Measurements from ENCODE around the gene DIAPH1.

DIAPH1 gene

GRCh38 chr5:141511771-141512325, 107.0 kb downstream of the DIAPH1 start:
- H3K4me1 ChIP-seq (ENCODE audit: control insufficient read depth in 5 of 5, insufficient read depth in 5 of 5, low read length in 5 of 5): peaks cover 12 to 77% (median 56%) of the 10 kb centered on the region in 5 donors
- peak overlapping the region in 1 of 5 donors; percentile 42 for H3K9ac ChIP-seq (ENCODE audit: low read length in 5 of 5)
- H3K9me3 ChIP-seq (ENCODE audit: control insufficient read depth in 5 of 5, low read length in 5 of 5): no peaks in the 10 kb centered on the region
- peaks cover 0 to 5% (median 0%) of the 10 kb centered on the region in 5 donors for H3K27me3 ChIP-seq (ENCODE audit: control insufficient read depth in 5 of 5, insufficient read depth in 4 of 5, low read length in 5 of 5)
- peak overlapping the region; percentile 29 for H3K27ac ChIP-seq (ENCODE audit: low read depth, low read length)
- peaks cover 0 to 28% (median 19%) of the 10 kb centered on the region in 5 donors for H3K36me3 ChIP-seq (ENCODE audit: control insufficient read depth in 5 of 5, insufficient read depth in 5 of 5, low read length in 5 of 5)
- H3K4me3 ChIP-seq (ENCODE audit: low read depth in 1 of 5, low read length in 5 of 5): no peak overlapping the region

- Histone ChIP-seq H3K4me3 (ENCODE audit: low read depth in 1 of 5, low read length in 5 of 5) (no peak overlapping the region), H3K9me3 (ENCODE audit: control insufficient read depth in 5 of 5, low read length in 5 of 5) (no peaks in the 10 kb centered on the region), H3K9ac (ENCODE audit: low read length in 5 of 5) (no peak overlapping the region), H3K36me3 (ENCODE audit: control insufficient read depth in 5 of 5, insufficient read depth in 5 of 5, low read length in 5 of 5) (peaks cover 0 to 25% (median 15%) of the 10 kb centered on the region in 5 donors), H3K27ac (ENCODE audit: low read depth, low read length) (no peak overlapping the region), H3K4me1 (ENCODE audit: control insufficient read depth in 5 of 5, insufficient read depth in 5 of 5, low read length in 5 of 5) (peaks cover 12 to 74% (median 61%) of the 10 kb centered on the region in 5 donors), H3K27me3 (ENCODE audit: control insufficient read depth in 5 of 5, insufficient read depth in 4 of 5, low read length in 5 of 5) (peaks cover 0 to 5% (median 0%) of the 10 kb centered on the region in 5 donors)
These were observed 107.8 kb downstream of the DIAPH1 start for GRCh38 chr5:141510850-141511601.

GRCh38 chr5:141510160-141510559, 108.6 kb downstream of the DIAPH1 start:
- Histone ChIP-seq H3K4me1 (ENCODE audit: control insufficient read depth in 5 of 5, insufficient read depth in 5 of 5, low read length in 5 of 5) (peaks cover 12 to 67% (median 61%) of the 10 kb centered on the region in 5 donors), H3K4me3 (ENCODE audit: low read depth in 1 of 5, low read length in 5 of 5) (no peak overlapping the region), H3K27ac (ENCODE audit: low read depth, low read length) (no peak overlapping the region), H3K27me3 (ENCODE audit: control insufficient read depth in 5 of 5, insufficient read depth in 4 of 5, low read length in 5 of 5) (peaks cover 0 to 5% (median 0%) of the 10 kb centered on the region in 5 donors), H3K36me3 (ENCODE audit: control insufficient read depth in 5 of 5, insufficient read depth in 5 of 5, low read length in 5 of 5) (peaks cover 0 to 30% (median 20%) of the 10 kb centered on the region in 5 donors), H3K9me3 (ENCODE audit: control insufficient read depth in 5 of 5, low read length in 5 of 5) (no peaks in the 10 kb centered on the region), H3K9ac (ENCODE audit: low read length in 5 of 5) (no peak overlapping the region)

GRCh38 chr5:141508798-141509611, 109.8 kb downstream of the DIAPH1 start:
- Histone ChIP-seq H3K27me3 (ENCODE audit: control insufficient read depth in 5 of 5, insufficient read depth in 4 of 5, low read length in 5 of 5) (peaks cover 0 to 5% (median 0%) of the 10 kb centered on the region in 5 donors), H3K9ac (ENCODE audit: low read length in 5 of 5) (peak overlapping the region in 1 of 5 donors; percentile 20), H3K4me1 (ENCODE audit: control insufficient read depth in 5 of 5, insufficient read depth in 5 of 5, low read length in 5 of 5) (peaks cover 10 to 55% (median 53%) of the 10 kb centered on the region in 5 donors), H3K4me3 (ENCODE audit: low read depth in 1 of 5, low read length in 5 of 5) (peak overlapping the region in 4 of 5 donors; percentile 16 to 55 (median 26)), H3K9me3 (ENCODE audit: control insufficient read depth in 5 of 5, low read length in 5 of 5) (no peaks in the 10 kb centered on the region), H3K36me3 (ENCODE audit: control insufficient read depth in 5 of 5, insufficient read depth in 5 of 5, low read length in 5 of 5) (peaks cover 0 to 31% (median 21%) of the 10 kb centered on the region in 5 donors), H3K27ac (ENCODE audit: low read depth, low read length) (peak overlapping the region; percentile 78)

GRCh38 chr5:141508440-141508797, 110.4 kb downstream of the DIAPH1 start:
- Histone ChIP-seq H3K4me3 (ENCODE audit: low read depth in 1 of 5, low read length in 5 of 5) (peak overlapping the region in 4 of 5 donors; percentile 16 to 32 (median 28)), H3K9ac (ENCODE audit: low read length in 5 of 5) (peak overlapping the region in 1 of 5 donors; percentile 35), H3K4me1 (ENCODE audit: control insufficient read depth in 5 of 5, insufficient read depth in 5 of 5, low read length in 5 of 5) (peaks cover 7 to 49% (median 47%) of the 10 kb centered on the region in 5 donors), H3K36me3 (ENCODE audit: control insufficient read depth in 5 of 5, insufficient read depth in 5 of 5, low read length in 5 of 5) (peaks cover 0 to 36% (median 21%) of the 10 kb centered on the region in 5 donors), H3K9me3 (ENCODE audit: control insufficient read depth in 5 of 5, low read length in 5 of 5) (no peaks in the 10 kb centered on the region), H3K27me3 (ENCODE audit: control insufficient read depth in 5 of 5, insufficient read depth in 4 of 5, low read length in 5 of 5) (no peaks in the 10 kb centered on the region), H3K27ac (ENCODE audit: low read depth, low read length) (peak overlapping the region; percentile 78)

- H3K4me1 ChIP-seq (ENCODE audit: control insufficient read depth in 5 of 5, insufficient read depth in 5 of 5, low read length in 5 of 5): peaks cover 7 to 40% (median 38%) of the 10 kb centered on the region in 5 donors
- H3K36me3 ChIP-seq (ENCODE audit: control insufficient read depth in 5 of 5, insufficient read depth in 5 of 5, low read length in 5 of 5): peaks cover 0 to 36% (median 22%) of the 10 kb centered on the region in 5 donors
- peak overlapping the region in 2 of 5 donors; percentile 31 to 32 for H3K4me3 ChIP-seq (ENCODE audit: low read depth in 1 of 5, low read length in 5 of 5)
- H3K9ac ChIP-seq (ENCODE audit: low read length in 5 of 5): peak overlapping the region in 2 of 5 donors; percentile 35 to 57
- H3K27me3 ChIP-seq (ENCODE audit: control insufficient read depth in 5 of 5, insufficient read depth in 4 of 5, low read length in 5 of 5): no peaks in the 10 kb centered on the region
- peak overlapping the region; percentile 78 for H3K27ac ChIP-seq (ENCODE audit: low read depth, low read length)
- no peaks in the 10 kb centered on the region for H3K9me3 ChIP-seq (ENCODE audit: control insufficient read depth in 5 of 5, low read length in 5 of 5)
These were observed 111.3 kb downstream of the DIAPH1 start for GRCh38 chr5:141507387-141508091.

- Histone ChIP-seq H3K27me3 (ENCODE audit: control insufficient read depth in 5 of 5, insufficient read depth in 4 of 5, low read length in 5 of 5) (no peaks in the 10 kb centered on the region), H3K4me1 (ENCODE audit: control insufficient read depth in 5 of 5, insufficient read depth in 5 of 5, low read length in 5 of 5) (peaks cover 7 to 34% (median 34%) of the 10 kb centered on the region in 5 donors), H3K27ac (ENCODE audit: low read depth, low read length) (peak overlapping the region; percentile 78), H3K4me3 (ENCODE audit: low read depth in 1 of 5, low read length in 5 of 5) (no peak overlapping the region), H3K9me3 (ENCODE audit: control insufficient read depth in 5 of 5, low read length in 5 of 5) (no peaks in the 10 kb centered on the region), H3K9ac (ENCODE audit: low read length in 5 of 5) (peak overlapping the region in 1 of 5 donors; percentile 20), H3K36me3 (ENCODE audit: control insufficient read depth in 5 of 5, insufficient read depth in 5 of 5, low read length in 5 of 5) (peaks cover 0 to 30% (median 18%) of the 10 kb centered on the region in 5 donors)
These were observed 112.2 kb downstream of the DIAPH1 start for GRCh38 chr5:141506381-141507155.

- Histone ChIP-seq H3K36me3 (ENCODE audit: control insufficient read depth in 5 of 5, insufficient read depth in 5 of 5, low read length in 5 of 5) (peaks cover 0 to 19% (median 12%) of the 10 kb centered on the region in 5 donors), H3K27ac (ENCODE audit: low read depth, low read length) (no peak overlapping the region), H3K27me3 (ENCODE audit: control insufficient read depth in 5 of 5, insufficient read depth in 4 of 5, low read length in 5 of 5) (no peaks in the 10 kb centered on the region), H3K9ac (ENCODE audit: low read length in 5 of 5) (no peak overlapping the region), H3K4me3 (ENCODE audit: low read depth in 1 of 5, low read length in 5 of 5) (no peak overlapping the region), H3K9me3 (ENCODE audit: control insufficient read depth in 5 of 5, low read length in 5 of 5) (no peaks in the 10 kb centered on the region), H3K4me1 (ENCODE audit: control insufficient read depth in 5 of 5, insufficient read depth in 5 of 5, low read length in 5 of 5) (peaks cover 5 to 28% (median 27%) of the 10 kb centered on the region in 5 donors)
These were observed 114.6 kb downstream of the DIAPH1 start for GRCh38 chr5:141504216-141504615.

- Histone ChIP-seq H3K4me1 (ENCODE audit: control insufficient read depth in 5 of 5, insufficient read depth in 5 of 5, low read length in 5 of 5) (peaks cover 2 to 23% (median 23%) of the 10 kb centered on the region in 5 donors), H3K36me3 (ENCODE audit: control insufficient read depth in 5 of 5, insufficient read depth in 5 of 5, low read length in 5 of 5) (peaks cover 0 to 19% (median 12%) of the 10 kb centered on the region in 5 donors), H3K4me3 (ENCODE audit: low read depth in 1 of 5, low read length in 5 of 5) (no peak overlapping the region), H3K27me3 (ENCODE audit: control insufficient read depth in 5 of 5, insufficient read depth in 4 of 5, low read length in 5 of 5) (no peaks in the 10 kb centered on the region), H3K27ac (ENCODE audit: low read depth, low read length) (no peak overlapping the region), H3K9ac (ENCODE audit: low read length in 5 of 5) (no peak overlapping the region), H3K9me3 (ENCODE audit: control insufficient read depth in 5 of 5, low read length in 5 of 5) (no peaks in the 10 kb centered on the region)
These were observed 115.1 kb downstream of the DIAPH1 start for GRCh38 chr5:141503681-141504080.
